Mesodermal cell (in vitro differentiated cells): ENCODE results near the gene L3HYPDH.

Source experiments
- H3K27ac ChIP-seq: 2 replicates; pipeline ENCODE4 v1.7.0; 2013; ENCODE audit warnings: mild to moderate bottlenecking, low read depth, low read length, moderate library complexity; ENCODE audit not compliant: severe bottlenecking
- H3K36me3 ChIP-seq: 2 replicates; pipeline ENCODE4 v1.7.1; 2013; ENCODE audit warnings: mild to moderate bottlenecking, low read length, moderate library complexity; ENCODE audit not compliant: control insufficient read depth, insufficient read depth
- H3K4me1 ChIP-seq: one replicate; pipeline ENCODE4 v1.7.1; 2013; ENCODE audit warnings: mild to moderate bottlenecking, low read length; ENCODE audit not compliant: insufficient read depth, control insufficient read depth, poor library complexity, severe bottlenecking
- H3K4me3 ChIP-seq: 2 replicates; pipeline ENCODE4 v1.7.0; 2013; ENCODE audit warnings: low read length, control low read depth, mild to moderate bottlenecking; ENCODE audit not compliant: insufficient read depth, poor library complexity, severe bottlenecking; ENCODE audit errors: extremely low read depth
- H3K9me3 ChIP-seq: 2 replicates; pipeline ENCODE4 v1.7.1; 2013; ENCODE audit warnings: mild to moderate bottlenecking, low read length, moderate library complexity; ENCODE audit not compliant: control insufficient read depth
- WGBS, 2 experiments: methylation state at CpG; one replicate each; pipeline ENCODE4 v1.1.5; 2013; ENCODE audit warnings: missing lambda C conversion rate in 2 of 2; ENCODE audit not compliant: insufficient coverage in 2 of 2; 5-methylcytosine and 5-hydroxymethylcytosine counted together

The L3HYPDH gene

DNA sequence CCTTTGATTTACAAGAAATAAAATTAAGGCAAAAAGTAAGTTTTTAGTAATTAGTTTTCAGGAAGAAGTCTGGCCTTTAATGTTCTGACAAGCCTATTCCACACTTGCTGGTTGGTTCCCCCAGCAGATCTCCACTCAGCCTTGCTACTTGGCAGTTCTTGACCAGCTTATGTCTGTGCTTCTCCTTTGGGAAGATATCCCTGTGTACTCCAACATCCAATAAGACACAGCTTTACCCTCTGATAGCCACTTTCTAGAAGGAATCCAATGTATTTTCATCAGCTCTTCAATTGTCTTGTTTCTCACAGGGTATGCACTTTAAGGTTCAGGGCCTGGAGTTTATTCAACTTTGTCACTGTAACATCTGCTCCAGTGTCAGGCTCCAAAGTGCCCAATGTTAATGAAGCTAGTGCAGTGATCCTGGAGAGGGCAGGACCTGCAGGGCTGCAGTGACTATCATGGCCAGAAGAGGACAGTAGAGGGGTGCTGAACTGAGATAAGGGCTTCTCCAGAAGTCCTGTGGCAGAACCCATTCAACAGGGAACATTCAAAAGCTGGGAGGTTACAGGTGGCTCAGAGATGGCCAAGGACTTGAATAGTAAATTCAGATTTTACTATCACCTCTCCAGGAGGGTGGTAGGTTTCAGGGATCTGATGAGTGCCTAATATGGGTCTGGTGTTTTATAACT lies 23.0 kb upstream of the L3HYPDH start:
- Histone ChIP-seq H3K27ac (no peak overlapping the region), H3K4me3 (no peak overlapping the region), H3K4me1 (no peaks in the 10 kb centered on the region), H3K9me3 (no peaks in the 10 kb centered on the region), H3K36me3 (peaks cover 13% of the 10 kb centered on the region)

- Histone ChIP-seq H3K9me3 (no peaks in the 10 kb centered on the region), H3K36me3 (peaks cover 25% of the 10 kb centered on the region), H3K4me1 (no peaks in the 10 kb centered on the region), H3K4me3 (no peak overlapping the region), H3K27ac (no peak overlapping the region)
- 17 to 90% methylated on average over 1 to 2 of the region's 4 CpGs for WGBS, 2 experiments
Observed at GRCh38 chr14:59503256-59503655, 19.0 kb upstream of the L3HYPDH start.

DNA sequence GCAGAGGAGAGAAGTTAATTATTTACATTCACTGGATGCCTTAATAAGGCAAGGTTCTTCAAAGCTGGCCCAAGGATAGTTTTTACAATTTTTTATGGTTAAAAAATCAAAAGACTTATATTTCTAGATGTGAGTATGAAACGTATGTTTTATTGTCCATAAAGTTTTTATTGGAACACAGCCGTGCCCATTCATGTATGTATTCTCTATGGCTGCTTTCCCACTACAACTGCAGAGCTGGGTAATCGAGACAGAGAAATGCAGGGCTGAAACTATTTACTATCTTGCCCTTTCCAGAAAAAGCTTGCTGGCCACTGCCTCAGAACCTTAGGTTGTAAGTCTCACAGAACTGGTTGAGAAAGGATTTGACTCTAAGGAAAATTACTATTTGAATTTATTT lies 16.5 kb upstream of the L3HYPDH start:
- Histone ChIP-seq H3K27ac (no peak overlapping the region), H3K36me3 (peaks cover 34% of the 10 kb centered on the region), H3K4me3 (no peak overlapping the region), H3K9me3 (no peaks in the 10 kb centered on the region), H3K4me1 (no peaks in the 10 kb centered on the region)
- 100% methylated on average over 1 to 2 of the region's 3 CpGs for WGBS, 2 experiments

GRCh38 chr14:59492384-59492783 lies 8.2 kb upstream of the L3HYPDH start:
- H3K4me3 ChIP-seq: no peak overlapping the region
- 100% methylated on average over 1 of the region's 1 CpG; no CpG with 5 or more reads in 1 of the 2 experiments for WGBS, 2 experiments
- H3K36me3 ChIP-seq: peaks cover 73% of the 10 kb centered on the region
- no peak overlapping the region for H3K27ac ChIP-seq
- H3K4me1 ChIP-seq: peaks cover 3% of the 10 kb centered on the region
- no peaks in the 10 kb centered on the region for H3K9me3 ChIP-seq

DNA sequence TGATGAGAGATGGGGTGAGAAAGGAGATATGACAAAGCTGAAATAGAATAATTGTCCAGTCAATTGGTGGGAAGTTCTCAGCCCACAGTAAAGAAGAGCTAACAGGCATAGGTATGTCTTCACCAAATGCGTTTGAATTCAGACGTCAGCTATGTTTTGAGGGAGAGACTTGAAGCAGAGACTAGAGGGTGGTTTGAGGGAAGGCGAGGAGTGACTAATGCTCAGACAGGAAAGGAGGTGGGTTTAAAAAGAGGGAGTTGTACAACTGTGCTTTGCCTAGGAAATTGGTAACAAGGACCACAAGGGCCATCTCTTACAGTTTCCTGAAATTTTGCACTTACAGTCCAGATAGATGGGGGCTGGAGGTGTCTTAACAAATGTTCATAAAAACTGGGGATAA lies 6.5 kb upstream of the L3HYPDH start:
- no peak overlapping the region for H3K27ac ChIP-seq
- H3K4me3 ChIP-seq: no peak overlapping the region
- peaks cover 68% of the 10 kb centered on the region for H3K36me3 ChIP-seq
- H3K4me1 ChIP-seq: peaks cover 3% of the 10 kb centered on the region
- H3K9me3 ChIP-seq: no peaks in the 10 kb centered on the region
- 90 to 100% methylated on average over 3 of the region's 3 CpGs for WGBS, 2 experiments

- peak overlapping the region; percentile 63 for H3K4me3 ChIP-seq
- H3K9me3 ChIP-seq: no peaks in the 10 kb centered on the region
- peak overlapping the region; percentile 88 for H3K27ac ChIP-seq
- WGBS, 2 experiments: 1 to 2% methylated on average over 25 to 31 of the region's 32 CpGs
- H3K4me1 ChIP-seq: peaks cover 6% of the 10 kb centered on the region
- H3K36me3 ChIP-seq: peaks cover 21% of the 10 kb centered on the region
Observed at GRCh38 chr14:59484639-59485175, 499 bp upstream of the L3HYPDH start.

DNA sequence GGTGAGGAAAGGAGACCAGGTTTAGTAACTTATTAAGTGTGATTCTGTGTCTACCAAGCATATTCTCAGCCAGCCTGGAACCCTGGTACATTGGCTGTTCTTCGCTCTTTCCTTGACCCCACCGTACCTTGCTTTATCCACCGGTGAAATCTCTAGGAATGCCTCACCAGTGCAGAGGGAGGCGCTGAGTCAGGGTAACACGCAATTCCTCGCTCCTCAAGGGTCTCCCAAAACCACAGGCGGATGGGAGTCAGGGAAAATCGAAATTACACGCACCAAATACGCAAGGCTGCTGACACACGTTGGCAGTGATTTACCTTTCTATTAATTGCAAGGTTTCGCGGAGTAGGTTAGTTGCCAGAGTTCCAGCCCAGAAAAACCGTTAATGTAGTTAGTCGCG lies 845 bp downstream of the L3HYPDH start:
- no peaks in the 10 kb centered on the region for H3K9me3 ChIP-seq
- H3K27ac ChIP-seq: peak overlapping the region; percentile 88
- H3K4me1 ChIP-seq: peaks cover 6% of the 10 kb centered on the region
- 1 to 2% methylated on average over 14 of the region's 16 CpGs for WGBS, 2 experiments
- H3K4me3 ChIP-seq: peak overlapping the region; percentile 63
- peaks cover 17% of the 10 kb centered on the region for H3K36me3 ChIP-seq

- no peaks in the 10 kb centered on the region for H3K9me3 ChIP-seq
- peak overlapping the region; percentile 63 for H3K4me3 ChIP-seq
- H3K27ac ChIP-seq: peak overlapping the region; percentile 88
- peaks cover 17% of the 10 kb centered on the region for H3K36me3 ChIP-seq
- 89 to 93% methylated on average over 4 of the region's 6 CpGs for WGBS, 2 experiments
- peaks cover 6% of the 10 kb centered on the region for H3K4me1 ChIP-seq
Observed at GRCh38 chr14:59482541-59483331, 1.5 kb downstream of the L3HYPDH start.

DNA sequence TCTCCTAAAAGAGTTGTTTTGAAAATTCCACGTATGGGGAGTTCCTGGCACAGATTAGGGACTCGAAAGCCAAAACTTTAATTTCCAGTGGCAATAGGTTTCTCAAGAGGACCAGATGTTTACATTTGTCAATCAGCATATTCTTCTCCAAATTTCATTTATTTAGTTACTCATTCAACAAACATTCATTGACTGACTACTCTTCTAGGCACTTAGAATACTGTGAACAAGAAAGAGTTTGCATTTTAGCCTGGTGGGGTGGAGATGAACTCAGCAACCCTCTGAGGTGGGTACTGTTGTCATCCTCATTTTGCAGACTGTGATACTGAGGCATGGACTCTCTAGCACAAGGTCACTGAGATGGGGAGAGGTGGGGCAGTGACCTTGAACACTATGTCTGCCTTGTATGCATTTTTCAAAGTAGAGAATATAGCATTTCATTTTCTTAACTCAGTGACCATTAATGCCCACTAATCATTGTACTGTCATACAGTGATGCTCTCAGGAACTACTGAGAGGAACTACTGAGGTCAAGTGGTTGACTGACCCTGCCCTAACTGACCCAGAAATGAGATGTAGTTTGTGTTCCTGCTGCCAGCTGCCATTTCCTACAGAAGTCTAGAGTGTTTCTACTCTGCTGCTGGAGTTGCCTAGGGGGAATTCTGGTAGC lies 2.2 kb downstream of the L3HYPDH start:
- 95 to 96% methylated on average over 2 of the region's 2 CpGs for WGBS, 2 experiments
- H3K27ac ChIP-seq: peak overlapping the region; percentile 66
- H3K4me3 ChIP-seq: peak overlapping the region; percentile 63
- H3K4me1 ChIP-seq: peaks cover 6% of the 10 kb centered on the region
- H3K36me3 ChIP-seq: peaks cover 15% of the 10 kb centered on the region
- H3K9me3 ChIP-seq: no peaks in the 10 kb centered on the region

- H3K36me3 ChIP-seq: peaks cover 21% of the 10 kb centered on the region
- no peak overlapping the region for H3K4me3 ChIP-seq
- WGBS, 2 experiments: no CpG with 5 or more reads among the region's 2 CpGs
- H3K27ac ChIP-seq: no peak overlapping the region
- peaks cover 6% of the 10 kb centered on the region for H3K4me1 ChIP-seq
- H3K9me3 ChIP-seq: no peaks in the 10 kb centered on the region
Observed at GRCh38 chr14:59481407-59481806, 2.8 kb downstream of the L3HYPDH start.
